Astrocyte (in vitro differentiated cells and primary cell): Measurements from ENCODE around the gene KIAA0513. TPM values are rescaled to one million over a fixed set of nuclear protein-coding genes. Genes with fewer than 3 reads are reported as not detected.

Source experiments
- DNase-seq: peaks from one replicate; pipeline ENCODE4 v3.0.0-alpha.2; 2010; ENCODE audit warnings: low read depth
- FAIRE-seq: peaks from 2 replicates; lab custom pipeline; 2011; peaks lifted over from hg19 to GRCh38; lab: Jason Lieb, UNC
- H2AFZ ChIP-seq: 2 replicates; pipeline ENCODE4 v1.6.0; 2012; ENCODE audit warnings: low read depth, low read length, inconsistent platforms
- H3K27ac ChIP-seq: 2 replicates; pipeline ENCODE4 v1.5.1; 2011; ENCODE audit warnings: low read depth, low read length, inconsistent platforms
- H3K27me3 ChIP-seq: 2 replicates; pipeline ENCODE4 v1.6.0; 2011; ENCODE audit warnings: low read length, inconsistent platforms; ENCODE audit not compliant: insufficient read depth
- H3K36me3 ChIP-seq: 2 replicates; pipeline ENCODE4 v1.5.1; 2011; ENCODE audit warnings: low read length, inconsistent platforms; ENCODE audit not compliant: insufficient read depth
- H3K4me1 ChIP-seq: 2 replicates; pipeline ENCODE4 v1.5.1; 2011; ENCODE audit warnings: low read length, inconsistent platforms; ENCODE audit not compliant: insufficient read depth
- H3K4me2 ChIP-seq: 2 replicates; pipeline ENCODE4 v1.6.0; 2012; ENCODE audit warnings: low read length, inconsistent platforms
- H3K4me3 ChIP-seq: 2 replicates; pipeline ENCODE4 v1.5.1; 2011; ENCODE audit warnings: low read depth, mild to moderate bottlenecking, low read length, inconsistent platforms; ENCODE audit not compliant: insufficient read depth
- H3K79me2 ChIP-seq: 2 replicates; pipeline ENCODE4 v1.6.0; 2012; ENCODE audit warnings: mild to moderate bottlenecking, low read length, inconsistent platforms; ENCODE audit not compliant: insufficient read depth
- H3K9ac ChIP-seq: 2 replicates; pipeline ENCODE4 v1.6.0; 2012; ENCODE audit warnings: mild to moderate bottlenecking, low read length, inconsistent platforms
- H3K9me3 ChIP-seq: 2 replicates; pipeline ENCODE4 v1.5.1; 2012; ENCODE audit warnings: low read depth, mild to moderate bottlenecking, low read length, inconsistent platforms; ENCODE audit not compliant: insufficient read depth
- H4K20me1 ChIP-seq: 2 replicates; pipeline ENCODE4 v1.6.0; 2012; ENCODE audit warnings: low read length, inconsistent platforms; ENCODE audit not compliant: insufficient read depth
- H3K27ac Mint-ChIP-seq: one replicate; pipeline ENCODE4 v1.8.0; 2021; ENCODE audit warnings: mild to moderate bottlenecking, mixed read lengths; ENCODE audit not compliant: unreplicated experiment
- H3K27me3 Mint-ChIP-seq: one replicate; pipeline ENCODE4 v1.8.0; 2021; ENCODE audit warnings: low read depth, mixed read lengths; ENCODE audit not compliant: unreplicated experiment
- H3K36me3 Mint-ChIP-seq: one replicate; pipeline ENCODE4 v1.8.0; 2021; ENCODE audit warnings: low read depth, mixed read lengths; ENCODE audit not compliant: unreplicated experiment
- H3K4me1 Mint-ChIP-seq: one replicate; pipeline ENCODE4 v1.8.0; 2021; ENCODE audit warnings: low read depth, mixed read lengths; ENCODE audit not compliant: unreplicated experiment
- H3K4me3 Mint-ChIP-seq: one replicate; pipeline ENCODE4 v1.8.0; 2021; ENCODE audit warnings: mild to moderate bottlenecking, moderate library complexity, mixed read lengths; ENCODE audit not compliant: unreplicated experiment
- H3K9me3 Mint-ChIP-seq: one replicate; pipeline ENCODE4 v1.8.0; 2021; ENCODE audit warnings: mild to moderate bottlenecking, mixed read lengths; ENCODE audit not compliant: unreplicated experiment
- CTCF ChIP-seq: IDR thresholded peaks from 2 replicates; pipeline ENCODE4 v1.5.1; 2011; ENCODE audit warnings: low read depth, mild to moderate bottlenecking, inconsistent platforms, low read length, moderate library complexity; ENCODE audit not compliant: insufficient read depth
- EZH2 ChIP-seq: IDR thresholded peaks from 2 replicates; pipeline ENCODE4 v1.6.1; 2012; ENCODE audit warnings: mild to moderate bottlenecking, low read length, inconsistent platforms; ENCODE audit not compliant: insufficient read depth
- total RNA-seq: library from RNA; stranded (reverse); gene quantifications from 2 replicates; pipeline ENCODE4 v1.2.1, GENCODE V29; 2021

KIAA0513 gene
- total RNA-seq, 1 donor from 2014 or later: 7.5 TPM

- Mint-ChIP-seq H3K9me3 (no peaks in the 10 kb centered on the region), H3K4me1 (no peaks in the 10 kb centered on the region), H3K27me3 (peaks cover 15% of the 10 kb centered on the region), H3K4me3 (no peak overlapping the region), H3K27ac (no peak overlapping the region), H3K36me3 (peaks cover 11% of the 10 kb centered on the region)
- H3K4me1 ChIP-seq: no peaks in the 10 kb centered on the region
- FAIRE-seq: no peak
- TF ChIP-seq EZH2 (no peak), CTCF (no peak)
- H4K20me1 ChIP-seq: no peaks in the 10 kb centered on the region
- peak; percentile 32 for DNase-seq
- no peaks in the 10 kb centered on the region for H3K36me3 ChIP-seq
- H3K4me2 ChIP-seq: no peak overlapping the region
- H3K27ac ChIP-seq: no peak overlapping the region
- no peak overlapping the region for H3K4me3 ChIP-seq
- H3K27me3 ChIP-seq: no peaks in the 10 kb centered on the region
- no peaks in the 10 kb centered on the region for H3K9me3 ChIP-seq
- no peaks in the 10 kb centered on the region for H3K79me2 ChIP-seq
- no peak overlapping the region for H3K9ac ChIP-seq
- no peak overlapping the region for H2AFZ ChIP-seq
These were observed 41.2 kb downstream of the KIAA0513 start for GRCh38 chr16:85068746-85069145.

DNA sequence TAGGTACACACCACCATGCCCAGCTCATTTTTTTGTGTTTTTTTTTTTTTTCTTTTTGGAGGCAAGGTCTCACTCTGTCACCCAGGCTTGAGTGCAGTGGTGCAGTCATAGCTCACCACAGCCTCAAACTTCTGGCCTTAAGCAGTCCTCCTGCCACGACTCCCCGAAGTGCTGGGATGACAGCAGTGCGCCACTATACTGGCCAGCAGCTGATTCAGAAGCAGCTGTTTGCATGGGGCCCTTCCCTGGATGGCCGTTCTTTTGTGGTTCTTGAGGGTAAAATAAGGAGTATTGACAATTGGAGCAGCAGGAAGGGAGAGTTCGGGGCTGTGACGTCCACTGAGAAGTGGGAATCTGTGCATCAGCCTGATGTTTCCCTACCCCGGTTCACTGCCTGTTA is 41.6 kb downstream of the KIAA0513 start:
- no peak overlapping the region for H2AFZ ChIP-seq
- DNase-seq (no peak), FAIRE-seq (no peak)
- H3K79me2 ChIP-seq: no peaks in the 10 kb centered on the region
- H3K4me1 Mint-ChIP-seq: no peaks in the 10 kb centered on the region
- no peak overlapping the region for H3K4me2 ChIP-seq
- H4K20me1 ChIP-seq: no peaks in the 10 kb centered on the region
- no peak overlapping the region for H3K4me3 Mint-ChIP-seq
- no peaks in the 10 kb centered on the region for H3K9me3 ChIP-seq
- H3K27ac ChIP-seq: no peak overlapping the region
- H3K9ac ChIP-seq: no peak overlapping the region
- H3K27me3 Mint-ChIP-seq: peaks cover 15% of the 10 kb centered on the region
- no peaks in the 10 kb centered on the region for H3K27me3 ChIP-seq
- no peaks in the 10 kb centered on the region for H3K4me1 ChIP-seq
- no peak for TF ChIP-seq EZH2
- no peak for TF ChIP-seq CTCF
- H3K4me3 ChIP-seq: no peak overlapping the region
- H3K27ac Mint-ChIP-seq: no peak overlapping the region
- H3K36me3 Mint-ChIP-seq: peaks cover 12% of the 10 kb centered on the region
- no peaks in the 10 kb centered on the region for H3K36me3 ChIP-seq
- H3K9me3 Mint-ChIP-seq: no peaks in the 10 kb centered on the region

DNA sequence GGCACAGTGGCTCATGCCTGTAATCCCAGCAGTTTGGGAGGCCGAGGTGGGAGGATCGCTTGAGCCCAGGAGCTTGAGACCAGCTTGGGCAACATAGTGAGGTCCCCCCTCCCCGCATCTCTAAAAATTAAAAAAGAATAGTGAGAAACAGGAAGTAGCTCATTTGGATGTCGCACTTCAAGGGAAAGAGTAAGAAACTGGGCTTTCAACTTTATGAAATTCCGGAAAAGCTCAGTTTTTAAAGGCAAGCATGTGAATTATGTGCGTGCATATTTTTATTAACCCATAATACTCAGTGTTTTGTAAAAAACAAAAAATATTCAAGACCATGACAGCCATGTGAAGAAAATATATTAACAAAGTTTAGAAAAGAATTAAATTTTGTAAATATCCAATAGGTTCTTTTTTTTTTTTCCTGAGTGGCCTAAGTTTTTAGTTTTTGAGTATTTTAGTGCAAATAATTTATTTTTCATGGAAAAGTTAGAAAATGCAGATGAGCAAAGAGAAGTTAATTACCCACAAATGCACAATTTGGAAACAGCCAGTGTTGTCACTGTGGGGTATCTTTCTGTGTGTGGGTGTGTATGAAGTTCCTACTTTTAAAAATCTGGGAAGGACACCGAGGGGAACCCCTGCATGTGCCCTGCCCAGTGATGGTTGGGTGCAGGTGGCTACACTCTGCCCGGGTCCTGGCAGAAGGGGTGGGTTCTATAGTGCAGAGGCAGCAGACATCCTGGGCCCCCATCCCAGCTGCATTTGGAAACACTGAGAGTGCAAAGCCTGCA is 44.7 kb downstream of the KIAA0513 start:
- Histone ChIP-seq H2AFZ (no peak overlapping the region), H3K4me2 (no peak overlapping the region)

More for the DNA sequence above, 44.7 kb downstream of the KIAA0513 start:
- H3K36me3 ChIP-seq: no peaks in the 10 kb centered on the region
- no peaks in the 10 kb centered on the region for H3K27me3 ChIP-seq
- Mint-ChIP-seq H3K36me3 (peaks cover 14% of the 10 kb centered on the region), H3K9me3 (no peaks in the 10 kb centered on the region), H3K4me1 (no peaks in the 10 kb centered on the region), H3K27me3 (peaks cover 10% of the 10 kb centered on the region), H3K27ac (no peak overlapping the region), H3K4me3 (no peak overlapping the region)
- FAIRE-seq (no peak), DNase-seq (no peak)
- H3K4me3 ChIP-seq: no peak overlapping the region
- H3K9ac ChIP-seq: no peak overlapping the region
- H3K79me2 ChIP-seq: no peaks in the 10 kb centered on the region
- H3K4me1 ChIP-seq: no peaks in the 10 kb centered on the region
- no peaks in the 10 kb centered on the region for H3K9me3 ChIP-seq
- H3K27ac ChIP-seq: no peak overlapping the region
- no peak for TF ChIP-seq EZH2
- no peak for TF ChIP-seq CTCF
- no peaks in the 10 kb centered on the region for H4K20me1 ChIP-seq
